Keratinocyte (primary cell): ENCODE data around the gene HOMER1.

Source experiments
- CTCF ChIP-seq, 3 experiments: IDR thresholded peaks in 1 of 3; conservative IDR thresholded peaks in 1 of 3; optimal IDR thresholded peaks in 1 of 3; 2 replicates in 2 of 3; 3 replicates in 1 of 3; pipeline versions ENCODE3 to v1.5.1; 2011; ENCODE audit warnings: low read length in 3 of 3, mild to moderate bottlenecking in 3 of 3, moderate library complexity in 2 of 3, control low read depth in 1 of 3, inconsistent platforms in 1 of 3; ENCODE audit not compliant: insufficient read depth in 2 of 3; ENCODE audit errors: extremely low read depth in 1 of 3
- EZH2 ChIP-seq: IDR thresholded peaks from one replicate; pipeline ENCODE4 v1.6.1; 2012; ENCODE audit warnings: inconsistent platforms, mild to moderate bottlenecking, low read length, moderate library complexity

GRCh38 chr5:79329453-79329852 lies 184.5 kb downstream of the HOMER1 start:
- TF ChIP-seq CTCF (optimal IDR thresholded peaks at IDR 0.05 in 1 of 3, IDR thresholded peaks at IDR 0.05 in 1 of 3, conservative IDR thresholded peaks at IDR 0.05 in 1 of 3; ENCODE audit: extremely low read depth in 1 of 3, insufficient read depth in 2 of 3, low read length in 3 of 3) = no peak
- TF ChIP-seq EZH2 = no peak
